H9 (cell line): ENCODE results near the gene PRTFDC1. TPM values are rescaled to one million over a fixed set of nuclear protein-coding genes. Genes with fewer than 3 reads are reported as not detected.

Experiments
- DNase-seq: peaks from one replicate; pipeline ENCODE4 v3.0.0-alpha.2; 2017
- H2AFZ ChIP-seq: one replicate; pipeline ENCODE4 v1.6.1; 2013; ENCODE audit warnings: mild to moderate bottlenecking, low read length, control low read depth, moderate library complexity
- H2AK5ac ChIP-seq: 2 replicates; pipeline ENCODE4 v1.6.1; 2013; ENCODE audit warnings: low read length, control low read depth, mixed read lengths; ENCODE audit not compliant: insufficient read length
- H2BK120ac ChIP-seq: one replicate; pipeline ENCODE4 v1.6.1; 2013; ENCODE audit warnings: low read depth, mild to moderate bottlenecking, low read length, control low read depth, inconsistent platforms; ENCODE audit not compliant: poor library complexity, severe bottlenecking
- H2BK12ac ChIP-seq: 2 replicates; pipeline ENCODE4 v1.6.1; 2013; ENCODE audit warnings: low read length, control low read depth, mixed read lengths, low read depth; ENCODE audit not compliant: insufficient read length
- H2BK15ac ChIP-seq: 2 replicates; pipeline ENCODE4 v1.6.1; 2013; ENCODE audit warnings: low read depth, low read length, control low read depth
- H2BK20ac ChIP-seq: one replicate; pipeline ENCODE4 v1.6.1; 2013; ENCODE audit warnings: low read depth, mild to moderate bottlenecking, low read length, control low read depth, inconsistent platforms; ENCODE audit not compliant: poor library complexity, severe bottlenecking
- H2BK5ac ChIP-seq: 2 replicates; pipeline ENCODE4 v1.6.1; 2013; ENCODE audit warnings: low read length, control low read depth, mixed read lengths; ENCODE audit not compliant: insufficient read length
- H3K14ac ChIP-seq: 2 replicates; pipeline ENCODE4 v1.6.1; 2013; ENCODE audit warnings: low read length, control low read depth; ENCODE audit not compliant: insufficient read depth
- H3K18ac ChIP-seq: 2 replicates; pipeline ENCODE4 v1.6.1; 2013; ENCODE audit warnings: low read depth, mild to moderate bottlenecking, mixed read lengths, low read length, control low read depth; ENCODE audit not compliant: insufficient read length
- H3K23ac ChIP-seq: 2 replicates; pipeline ENCODE4 v1.6.1; 2013; ENCODE audit warnings: low read length, control low read depth, mixed read lengths, low read depth; ENCODE audit not compliant: insufficient read length
- H3K23me2 ChIP-seq: 2 replicates; pipeline ENCODE4 v1.6.1; 2013; ENCODE audit warnings: low read depth, mild to moderate bottlenecking, mixed read lengths, low read length, control low read depth; ENCODE audit not compliant: insufficient read length, poor library complexity, severe bottlenecking
- H3K27ac ChIP-seq: 2 replicates; pipeline ENCODE4 v1.5.1; 2013; ENCODE audit warnings: low read length, control low read depth, mixed read lengths, low read depth; ENCODE audit not compliant: insufficient read length
- H3K27me3 ChIP-seq: 2 replicates; pipeline ENCODE4 v1.6.1; 2013; ENCODE audit warnings: low read length, control low read depth, inconsistent platforms; ENCODE audit not compliant: insufficient read depth
- H3K4ac ChIP-seq: 2 replicates; pipeline ENCODE4 v1.6.1; 2013; ENCODE audit warnings: low read depth, mild to moderate bottlenecking, control low read depth, inconsistent platforms, low read length, moderate library complexity
- H3K4me1 ChIP-seq: 2 replicates; pipeline ENCODE4 v1.6.1; 2013; ENCODE audit warnings: low read length, control low read depth, inconsistent platforms; ENCODE audit not compliant: insufficient read depth
- H3K4me2 ChIP-seq: 2 replicates; pipeline ENCODE4 v1.6.1; 2013; ENCODE audit warnings: low read length, control low read depth, mixed read lengths; ENCODE audit not compliant: insufficient read length, insufficient read depth
- H3K56ac ChIP-seq: 2 replicates; pipeline ENCODE4 v1.6.1; 2013; ENCODE audit warnings: low read depth, mild to moderate bottlenecking, mixed read lengths, low read length, control low read depth; ENCODE audit not compliant: insufficient read length
- H3K79me1 ChIP-seq: 2 replicates; pipeline ENCODE4 v1.6.1; 2013; ENCODE audit warnings: low read depth, mild to moderate bottlenecking, moderate library complexity, low read length, control low read depth, inconsistent platforms; ENCODE audit not compliant: insufficient read depth, poor library complexity, severe bottlenecking
- H3K79me2 ChIP-seq: 2 replicates; pipeline ENCODE4 v1.6.1; 2013; ENCODE audit warnings: low read length, control low read depth, inconsistent platforms; ENCODE audit not compliant: insufficient read depth
- H3K9ac ChIP-seq: 2 replicates; pipeline ENCODE4 v1.6.1; 2013; ENCODE audit warnings: low read length, control low read depth, mixed read lengths; ENCODE audit not compliant: insufficient read length; ENCODE audit errors: extremely low read depth
- H3K9me3 ChIP-seq: one replicate; pipeline ENCODE4 v1.6.1; 2013; ENCODE audit warnings: low read depth, low read length, inconsistent platforms; ENCODE audit not compliant: control insufficient read depth
- H3T11ph ChIP-seq: one replicate; pipeline ENCODE4 v1.6.1; 2013; ENCODE audit warnings: mild to moderate bottlenecking, low read length, control low read depth, inconsistent platforms
- H4K20me1 ChIP-seq: one replicate; pipeline ENCODE4 v1.6.1; 2013; ENCODE audit not compliant: control insufficient read depth, insufficient read length, insufficient read depth
- H4K5ac ChIP-seq: 2 replicates; pipeline ENCODE4 v1.6.1; 2013; ENCODE audit warnings: low read depth, mild to moderate bottlenecking, mixed read lengths, low read length, control low read depth; ENCODE audit not compliant: insufficient read length
- H4K8ac ChIP-seq: replicated peaks from 2 replicates; pipeline ENCODE4 v1.6.1; 2013; ENCODE audit warnings: low read length, control low read depth, mixed read lengths, low read depth; ENCODE audit not compliant: insufficient read length
- H4K91ac ChIP-seq: 2 replicates; pipeline ENCODE4 v1.6.1; 2013; ENCODE audit warnings: low read depth, mild to moderate bottlenecking, moderate library complexity, mixed read lengths, low read length, control low read depth; ENCODE audit not compliant: insufficient read length
- H3K27ac Mint-ChIP-seq, 3 experiments: 2 replicates in 2 of 3; 3 replicates in 1 of 3; pipeline ENCODE4 v1.8.0; 2020 to 2021; ENCODE audit warnings: mixed read lengths in 3 of 3, mild to moderate bottlenecking in 1 of 3, moderate library complexity in 1 of 3
- H3K27me3 Mint-ChIP-seq: 2 replicates; pipeline ENCODE4 v1.8.0; 2021; ENCODE audit warnings: low read depth, mild to moderate bottlenecking, moderate library complexity, mixed read lengths
- H3K36me3 Mint-ChIP-seq, 3 experiments: 2 replicates in 2 of 3; 3 replicates in 1 of 3; pipeline ENCODE4 v1.8.0; 2020 to 2021; ENCODE audit warnings: low read depth in 3 of 3, mixed read lengths in 3 of 3; ENCODE audit not compliant: insufficient read depth in 1 of 3
- H3K4me1 Mint-ChIP-seq, 2 experiments: 2 replicates each; pipeline ENCODE4 v1.8.0; 2020; ENCODE audit warnings: mixed read lengths in 2 of 2
- H3K4me3 Mint-ChIP-seq, 2 experiments: 2 replicates in 1 of 2; 3 replicates in 1 of 2; pipeline ENCODE4 v1.8.0; 2020 to 2021; ENCODE audit warnings: mild to moderate bottlenecking in 2 of 2, mixed read lengths in 2 of 2, moderate library complexity in 1 of 2
- H3K9me3 Mint-ChIP-seq, 2 experiments: 2 replicates in 1 of 2; 3 replicates in 1 of 2; pipeline ENCODE4 v1.8.0; 2020; ENCODE audit warnings: mild to moderate bottlenecking in 2 of 2, mixed read lengths in 2 of 2, moderate library complexity in 1 of 2
- WGBS: extraction: QIAGEN DNeasy Blood & Tissue Kit; methylation state at CpG from one replicate; pipeline ENCODE4 v1.1.7; 2013; ENCODE audit warnings: missing lambda C conversion rate, low lambda C conversion rate, mixed read lengths; ENCODE audit not compliant: insufficient read length; ENCODE audit errors: extremely low coverage; 5-methylcytosine and 5-hydroxymethylcytosine counted together
- total RNA-seq: library from RNA; stranded (reverse); gene quantifications from 2 replicates; pipeline ENCODE4 v1.2.1, GENCODE V29; 2021
- TF ChIP-seq, protein P1 (sequence below): fragments of 200-600 bp; sonication (generic); conservative IDR thresholded peaks from 3 replicates; pipeline ENCODE4 v1.8.0; 2021; ENCODE audit warnings: antibody characterized with exemption, mild to moderate bottlenecking

PRTFDC1 gene
- total RNA-seq, 1 experiment from 2014 or later, result 7.5 TPM

DNA sequence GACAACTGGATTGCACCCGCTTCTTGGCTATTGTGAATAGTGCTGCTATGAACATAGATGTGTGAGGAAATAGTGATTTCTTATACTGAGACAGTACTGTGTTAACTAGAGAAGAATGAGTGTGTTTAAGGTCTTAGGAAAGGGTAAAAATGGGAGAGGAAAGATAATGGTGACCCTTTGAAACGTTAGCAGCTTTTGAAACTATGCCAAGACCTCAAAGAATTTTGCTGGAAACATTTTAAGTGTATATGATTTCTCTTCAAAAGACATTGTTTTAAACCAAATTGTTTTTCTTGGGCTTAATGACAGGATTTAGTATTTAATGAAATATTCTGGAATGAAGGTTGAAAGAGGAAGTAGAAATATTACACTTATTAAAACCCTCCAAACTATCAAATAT is 127.9 kb downstream of the PRTFDC1 start:
- no peak overlapping the region for H2BK120ac ChIP-seq
- H3K23me2 ChIP-seq, result no peaks in the 10 kb centered on the region
- H3K27ac ChIP-seq, result no peak overlapping the region
- TF ChIP-seq, protein P1, sequence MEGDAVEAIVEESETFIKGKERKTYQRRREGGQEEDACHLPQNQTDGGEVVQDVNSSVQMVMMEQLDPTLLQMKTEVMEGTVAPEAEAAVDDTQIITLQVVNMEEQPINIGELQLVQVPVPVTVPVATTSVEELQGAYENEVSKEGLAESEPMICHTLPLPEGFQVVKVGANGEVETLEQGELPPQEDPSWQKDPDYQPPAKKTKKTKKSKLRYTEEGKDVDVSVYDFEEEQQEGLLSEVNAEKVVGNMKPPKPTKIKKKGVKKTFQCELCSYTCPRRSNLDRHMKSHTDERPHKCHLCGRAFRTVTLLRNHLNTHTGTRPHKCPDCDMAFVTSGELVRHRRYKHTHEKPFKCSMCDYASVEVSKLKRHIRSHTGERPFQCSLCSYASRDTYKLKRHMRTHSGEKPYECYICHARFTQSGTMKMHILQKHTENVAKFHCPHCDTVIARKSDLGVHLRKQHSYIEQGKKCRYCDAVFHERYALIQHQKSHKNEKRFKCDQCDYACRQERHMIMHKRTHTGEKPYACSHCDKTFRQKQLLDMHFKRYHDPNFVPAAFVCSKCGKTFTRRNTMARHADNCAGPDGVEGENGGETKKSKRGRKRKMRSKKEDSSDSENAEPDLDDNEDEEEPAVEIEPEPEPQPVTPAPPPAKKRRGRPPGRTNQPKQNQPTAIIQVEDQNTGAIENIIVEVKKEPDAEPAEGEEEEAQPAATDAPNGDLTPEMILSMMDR, result no peak
- H4K8ac ChIP-seq, result no peak overlapping the region
- H2BK15ac ChIP-seq, result no peak overlapping the region
- no peak overlapping the region for H2BK5ac ChIP-seq
- peaks cover 1% of the 10 kb centered on the region; the same call in 1 of the 2 replicates for H3K27me3 Mint-ChIP-seq
- H3K4me3 Mint-ChIP-seq, result no peak overlapping the region
- no peak overlapping the region for H2AK5ac ChIP-seq
- H2BK20ac ChIP-seq, result no peak overlapping the region
- H3K4me2 ChIP-seq, result no peak overlapping the region
- no peak overlapping the region for H4K91ac ChIP-seq
- no peak overlapping the region for H3T11ph ChIP-seq
- H3K14ac ChIP-seq, result no peak overlapping the region
- no peaks in the 10 kb centered on the region for H3K4me1 Mint-ChIP-seq
- no peaks in the 10 kb centered on the region for H4K20me1 ChIP-seq
- no peaks in the 10 kb centered on the region for H3K27me3 ChIP-seq
- no peak overlapping the region for H2AFZ ChIP-seq
- no CpG with 5 or more reads among the region's 2 CpGs for WGBS
- DNase-seq, result no peak
- H3K9ac ChIP-seq, result no peak overlapping the region
- no peak overlapping the region for H3K56ac ChIP-seq
- no peak overlapping the region for H3K18ac ChIP-seq
- no peaks in the 10 kb centered on the region for H3K9me3 Mint-ChIP-seq
- H3K9me3 ChIP-seq, result no peaks in the 10 kb centered on the region
- no peak overlapping the region for H3K23ac ChIP-seq
- H2BK12ac ChIP-seq, result no peak overlapping the region
- no peaks in the 10 kb centered on the region for H3K4me1 ChIP-seq
- no peaks in the 10 kb centered on the region for H3K36me3 Mint-ChIP-seq
- H3K4ac ChIP-seq, result no peak overlapping the region
- no peaks in the 10 kb centered on the region for H3K79me1 ChIP-seq
- H4K5ac ChIP-seq, result no peak overlapping the region
- H3K79me2 ChIP-seq, result no peaks in the 10 kb centered on the region
- no peak overlapping the region; a peak in 1 of 7 replicates for H3K27ac Mint-ChIP-seq
